HG03103 (cell line): ENCODE measurements around the gene NEO1.
"Not testable (repeated sequence)": the region's sequence is repeated elsewhere in the genome, so short reads cannot be mapped to it uniquely, and the experiment has no call there.

Experiments
- ATAC-seq: cut with Tn5 transposase; IDR thresholded peaks from one replicate; pipeline ENCODE4 v1.9.1; 2021; ENCODE audit warnings: low read depth; ENCODE audit not compliant: unreplicated experiment

The NEO1 gene

DNA sequence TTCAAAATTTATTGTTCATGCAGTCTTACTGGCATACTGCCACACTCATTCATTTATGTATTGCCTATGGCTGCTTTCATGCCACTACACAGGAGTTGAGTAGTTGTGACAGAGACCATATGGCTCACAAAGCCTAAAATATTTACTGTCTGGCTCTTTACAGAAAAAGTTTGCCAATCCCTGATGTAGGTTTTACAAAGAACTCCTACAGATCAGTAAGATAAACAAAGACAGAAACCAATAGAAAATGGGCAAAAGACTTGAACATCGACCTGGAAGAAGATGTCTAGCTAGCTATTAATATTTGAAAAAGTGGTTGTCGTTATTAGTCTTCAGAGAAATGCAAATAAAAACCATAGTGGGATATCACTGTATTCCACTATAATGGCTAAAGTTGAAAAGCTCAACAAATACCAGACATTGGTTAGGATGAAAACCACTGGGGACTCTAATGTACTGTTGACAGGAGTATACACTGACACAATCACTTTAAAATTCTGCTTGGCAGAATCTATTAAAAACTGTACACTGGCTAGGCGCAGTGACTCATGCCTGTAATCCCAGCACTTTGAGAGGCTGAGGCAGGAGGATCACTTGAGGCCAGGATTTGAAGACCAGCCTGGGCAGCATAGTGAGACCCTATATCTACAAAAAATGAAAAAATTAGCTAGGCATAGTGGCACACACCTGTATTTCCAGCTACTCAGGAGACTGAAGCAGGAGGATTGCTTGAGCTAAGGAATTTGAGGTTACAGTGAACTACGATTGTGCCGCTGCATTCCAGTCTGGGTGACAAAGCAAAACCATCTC is 87.7 kb downstream of the NEO1 start:
- ATAC-seq = no peak

- ATAC-seq = no peak
These were observed 89.1 kb downstream of the NEO1 start for GRCh38 chr15:73141216-73141900.

DNA sequence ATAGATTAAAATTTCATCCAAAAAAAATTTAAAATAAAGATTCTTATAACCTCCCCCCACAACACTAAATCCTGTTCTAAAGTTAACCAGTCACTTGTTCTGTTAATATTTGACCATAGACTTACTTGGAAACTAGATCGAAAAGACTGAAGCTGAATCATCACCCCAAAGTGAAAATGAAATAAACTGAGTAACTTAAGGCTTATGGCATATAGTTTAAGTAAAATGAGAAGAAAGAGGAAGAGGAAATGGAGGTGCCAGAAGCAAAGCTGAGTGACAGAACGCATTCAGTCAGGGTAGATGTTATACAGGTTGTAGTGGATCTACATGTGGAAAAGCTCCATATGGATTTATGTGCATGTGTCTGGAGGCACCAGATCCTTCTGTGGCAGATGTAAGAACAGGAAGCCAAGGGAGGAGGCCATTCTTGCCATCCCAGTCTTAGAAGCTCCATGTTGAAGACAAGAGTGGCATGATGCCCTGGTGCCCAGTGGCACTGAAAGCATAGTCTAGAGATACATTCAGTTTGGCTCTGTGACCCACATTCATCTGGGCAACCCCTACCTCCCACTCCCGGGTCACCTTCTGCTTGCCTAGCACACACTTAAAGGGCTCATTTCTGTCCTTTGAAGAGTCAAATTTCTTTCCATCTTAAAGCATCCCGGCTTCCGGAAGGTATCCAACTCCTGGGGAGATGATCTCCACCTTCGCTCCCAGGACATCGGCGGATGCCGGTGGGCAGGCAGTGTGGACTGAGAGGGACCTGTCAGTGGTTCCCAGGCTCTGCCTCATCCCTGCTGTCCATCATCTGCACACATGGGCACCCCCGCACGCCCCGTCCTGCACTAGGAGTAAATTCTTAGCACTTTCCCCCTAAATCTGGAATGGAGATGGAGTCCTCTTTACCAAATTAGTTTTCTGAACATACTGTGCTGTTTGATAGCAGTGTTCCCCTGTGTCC is 90.8 kb downstream of the NEO1 start:
- no peak for ATAC-seq

GRCh38 chr15:73143763-73144155 is 91.5 kb downstream of the NEO1 start:
- ATAC-seq = no peak

DNA sequence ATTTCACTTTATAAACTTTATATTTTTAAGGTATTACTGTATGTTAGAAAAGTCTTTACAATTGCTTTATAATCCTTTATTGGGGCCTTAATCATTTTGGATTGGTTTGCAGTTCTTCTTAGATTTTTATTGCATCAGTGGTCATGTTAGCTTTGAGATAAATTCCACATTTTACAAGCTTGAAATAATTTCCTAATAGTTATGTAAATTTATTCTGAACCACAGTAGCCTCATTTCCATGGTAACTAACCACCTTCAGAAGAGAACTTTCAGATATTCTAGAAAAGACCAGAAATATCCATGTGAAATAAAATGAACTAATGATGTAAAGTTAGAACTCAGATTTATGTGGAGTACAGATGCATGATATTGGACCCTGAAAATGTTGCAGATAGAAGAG is 94.2 kb downstream of the NEO1 start:
- no peak for ATAC-seq

DNA sequence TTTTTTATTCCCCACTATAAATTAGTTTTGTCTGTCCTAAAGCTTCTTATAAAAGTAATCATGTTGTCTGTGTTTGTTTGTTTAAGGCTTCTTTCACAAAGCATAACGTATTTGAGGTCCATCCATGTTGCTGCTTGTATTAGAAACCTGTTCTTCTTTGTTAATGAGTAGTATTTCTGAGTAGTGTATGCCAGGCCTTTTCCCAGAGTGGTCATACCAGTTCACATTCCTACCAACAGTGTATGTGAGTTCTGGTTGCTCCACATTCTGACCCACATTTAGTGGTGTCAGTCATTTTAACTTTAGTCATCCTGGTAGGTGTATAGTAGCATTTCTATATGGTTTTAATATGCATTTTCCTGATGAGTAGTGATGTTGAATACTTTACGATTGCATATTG is 98.6 kb downstream of the NEO1 start:
- ATAC-seq = no peak

DNA sequence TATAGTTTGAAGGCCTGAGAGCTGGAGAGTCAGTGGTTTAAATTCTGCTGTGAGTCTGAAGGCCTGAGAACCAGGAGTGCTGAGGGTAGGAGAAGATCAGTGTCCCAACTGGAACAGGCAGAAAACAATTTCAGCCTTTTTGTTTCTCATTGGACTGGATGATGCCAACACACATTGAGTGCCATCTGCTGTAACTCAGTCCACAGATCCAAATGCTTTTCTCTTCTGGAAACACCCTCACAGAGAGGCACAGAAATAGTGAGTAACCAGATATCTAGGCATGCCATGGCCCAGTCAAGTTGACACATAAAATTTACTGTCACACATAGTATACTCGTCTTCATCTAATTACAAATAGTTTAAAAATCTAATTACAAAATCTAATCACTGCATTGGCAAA is 100.8 kb downstream of the NEO1 start:
- no peak for ATAC-seq

DNA sequence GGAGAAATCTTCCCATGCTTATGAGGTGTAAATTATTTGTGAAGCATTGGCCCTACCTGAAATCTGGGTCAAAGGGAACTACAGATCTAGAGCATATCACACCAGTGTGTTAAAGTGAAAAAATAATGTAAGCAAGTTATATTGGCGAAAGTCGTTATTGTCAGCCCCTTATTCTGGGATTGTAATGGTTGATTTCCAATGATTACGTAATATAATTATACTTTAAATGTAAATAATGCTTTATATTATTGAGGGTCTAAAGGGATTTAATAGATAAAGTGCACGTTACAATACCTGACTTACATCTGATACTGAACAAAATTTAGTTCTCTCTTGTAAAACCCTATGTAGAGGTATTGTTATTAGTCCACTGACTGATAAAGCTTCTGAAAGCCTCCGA is 101.2 kb downstream of the NEO1 start:
- ATAC-seq = no peak

DNA sequence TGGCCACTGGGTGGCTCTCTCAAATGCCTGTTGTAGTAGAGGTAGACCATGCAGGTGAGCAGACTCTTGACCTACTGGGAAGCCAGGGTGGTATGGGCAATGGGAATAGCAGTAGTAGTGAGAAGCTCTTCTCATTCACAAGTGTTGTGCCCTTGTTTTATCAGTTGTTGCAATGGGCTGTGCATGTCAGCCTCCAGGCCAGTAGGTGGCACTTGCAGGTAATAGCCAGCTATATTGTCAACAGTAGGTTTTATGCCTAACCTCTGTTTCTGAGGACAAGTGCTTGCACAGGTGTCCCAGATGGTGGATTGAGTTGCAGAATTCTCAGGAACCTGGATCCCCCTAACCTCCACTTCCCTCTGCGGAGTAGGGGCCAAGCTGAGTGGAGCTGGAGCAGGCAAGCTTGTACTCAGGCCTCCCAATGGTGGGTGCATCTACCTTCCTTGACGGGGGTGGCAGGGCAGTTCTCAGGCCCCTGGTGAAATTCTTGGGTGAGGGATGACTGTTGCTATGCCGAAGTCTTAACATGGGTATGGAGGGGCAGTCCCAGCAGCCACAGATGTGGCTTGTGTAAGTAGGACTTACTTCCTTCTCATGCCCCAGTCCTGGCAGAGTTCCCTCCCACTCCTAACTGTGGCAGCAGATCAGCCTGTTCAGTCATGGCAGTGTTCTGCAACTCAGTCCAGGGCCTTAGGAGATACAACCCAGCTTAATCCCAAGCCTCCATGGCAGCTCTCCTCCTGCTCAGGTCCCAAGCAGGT is 104.3 kb downstream of the NEO1 start:
- no peak for ATAC-seq

GRCh38 chr15:73161546-73161945 is 109.3 kb downstream of the NEO1 start:
- ATAC-seq = no peak

- no peak for ATAC-seq
These were observed 113.2 kb downstream of the NEO1 start for GRCh38 chr15:73165435-73165834.

- no peak for ATAC-seq
These were observed 113.6 kb downstream of the NEO1 start for GRCh38 chr15:73165844-73166243.

DNA sequence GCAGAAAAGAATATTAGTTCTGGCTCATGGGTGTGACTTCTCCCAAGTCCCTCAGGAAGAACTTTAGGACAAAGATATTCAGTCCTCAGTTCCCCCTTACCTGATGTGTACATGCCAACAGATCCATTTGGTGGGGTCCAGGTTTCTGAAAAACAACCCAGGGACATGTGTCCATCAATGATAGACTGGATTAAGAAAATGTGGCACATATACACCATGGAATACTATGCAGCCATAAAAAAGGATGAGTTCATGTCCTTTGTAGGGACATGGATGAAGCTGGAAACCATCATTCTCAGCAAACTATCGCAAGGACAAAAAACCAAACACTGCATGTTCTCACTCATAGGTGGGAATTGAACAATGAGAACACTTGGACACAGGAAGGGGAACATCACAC is 114.4 kb downstream of the NEO1 start:
- ATAC-seq = not testable (repeated sequence)

DNA sequence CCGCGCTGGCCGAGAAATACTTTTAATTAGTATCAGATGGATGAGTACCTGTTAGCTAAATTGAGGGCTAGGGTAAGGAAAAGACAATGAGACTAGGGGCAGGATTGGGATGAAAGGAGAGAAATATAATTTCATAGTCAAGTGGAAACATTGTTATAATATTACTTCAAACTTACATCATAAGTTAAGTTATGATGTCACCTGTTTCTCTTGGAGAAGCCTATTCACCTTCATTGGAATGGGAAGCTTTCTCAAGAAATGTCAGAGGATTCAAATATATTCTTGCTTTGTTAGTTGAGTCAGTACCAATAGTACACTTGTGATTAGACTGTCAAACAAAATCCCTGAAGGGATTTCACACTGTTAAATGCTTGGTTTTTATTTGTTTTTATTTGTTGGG is 116.2 kb downstream of the NEO1 start:
- ATAC-seq = no peak

GRCh38 chr15:73171711-73172110 is 119.4 kb downstream of the NEO1 start:
- ATAC-seq = no peak

DNA sequence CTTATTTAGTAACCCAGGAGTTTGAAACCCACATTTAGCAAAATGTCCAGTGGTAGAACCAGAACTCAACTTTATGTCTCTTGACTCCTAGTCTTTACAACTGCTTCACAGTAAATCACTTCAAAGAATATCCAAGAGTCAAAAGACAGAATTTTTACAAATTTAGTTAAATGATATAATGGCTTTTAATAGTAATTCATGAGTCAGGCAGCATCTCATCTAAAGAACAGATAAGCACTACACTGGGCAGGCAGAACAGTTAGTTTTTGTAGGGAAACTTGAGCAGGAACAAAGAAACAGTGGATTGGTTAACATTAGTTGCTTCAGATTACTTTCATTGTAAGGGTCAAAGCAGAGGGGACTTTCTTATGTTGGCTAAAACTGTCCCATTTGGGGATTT is 120.2 kb downstream of the NEO1 start:
- ATAC-seq = no peak

DNA sequence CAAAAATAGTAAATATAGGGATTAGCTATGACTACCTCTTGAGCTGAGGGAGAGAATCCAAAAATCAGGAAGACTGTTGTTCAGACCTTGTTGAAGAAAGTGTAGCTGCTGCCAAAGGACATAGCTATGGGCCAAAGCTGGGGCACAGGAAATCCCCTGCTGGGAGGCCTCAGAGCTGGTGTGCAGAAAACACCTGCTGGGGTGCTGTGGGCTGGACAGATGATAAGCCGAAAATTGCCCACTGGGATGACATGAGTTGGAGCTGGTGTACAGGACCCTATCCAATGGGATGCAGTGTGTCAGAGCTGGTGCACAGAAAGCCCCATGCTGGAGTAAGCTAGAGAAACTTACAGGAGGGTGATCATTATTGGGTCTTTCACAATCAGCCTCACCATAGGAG is 121.9 kb downstream of the NEO1 start:
- no peak for ATAC-seq

- no peak for ATAC-seq
These were observed 123.1 kb downstream of the NEO1 start for GRCh38 chr15:73175382-73175781.

DNA sequence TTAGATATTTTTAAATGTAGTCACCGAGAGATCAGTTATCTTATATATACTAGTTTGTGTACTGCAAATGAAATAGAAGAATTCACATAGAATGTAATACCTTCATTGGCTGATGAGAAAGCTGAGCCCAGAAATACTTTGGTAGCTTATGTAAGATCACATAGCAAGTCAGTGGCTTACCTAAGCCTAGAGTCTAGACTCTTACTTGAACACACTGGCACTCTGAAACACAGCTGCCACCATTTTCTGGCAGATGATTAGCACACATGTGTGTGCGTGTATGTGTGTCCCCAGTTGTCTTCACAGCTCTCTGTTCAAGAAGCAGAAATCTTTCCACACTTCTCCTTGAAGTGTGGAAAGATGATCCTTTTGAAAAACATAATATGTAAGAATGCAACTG is 124.3 kb downstream of the NEO1 start:
- no peak for ATAC-seq

DNA sequence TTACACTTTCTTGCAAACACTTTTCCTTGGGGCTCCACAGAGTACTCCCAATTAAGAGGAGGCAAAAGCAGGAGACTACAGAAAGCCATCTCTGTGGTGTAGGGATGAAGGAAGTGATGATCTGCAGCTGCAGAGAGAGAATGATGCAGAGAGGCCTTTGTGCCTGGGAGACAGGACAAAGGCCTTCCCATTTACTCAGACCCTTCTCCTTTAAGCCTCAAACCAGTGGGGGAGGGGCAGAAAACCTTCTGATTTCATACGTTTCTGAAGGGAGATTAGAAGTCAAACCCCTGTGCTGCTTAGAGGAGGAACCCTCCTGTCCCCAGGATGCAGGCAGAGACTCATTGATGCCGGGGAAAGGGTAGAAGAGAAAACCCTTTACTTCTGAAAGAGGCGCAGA is 130.8 kb downstream of the NEO1 start:
- ATAC-seq = no peak
